ENCODE data around the gene SMPD4. TPM values are rescaled to one million over a fixed set of nuclear protein-coding genes. Genes with fewer than 3 reads are reported as not detected.
"Not testable (repeated sequence)": the region's sequence is repeated elsewhere in the genome, so short reads cannot be mapped to it uniquely, and the experiment has no call there.

Gene SMPD4
- total and polyA plus RNA-seq, 2 of the 13 experiments (the other 11 are each of a cell fraction or from before 2014, with no cell fraction given), result 63.2 to 70.5 TPM

- TF ChIP-seq NR2F6 (IDR thresholded peaks at IDR 0.05), result not testable (repeated sequence)
- TF ChIP-seq NR2F6 (CRISPR knock-in tag; IDR thresholded peaks at IDR 0.05) (0 out of 2 replicates have a peak, but pooled peaks have one; percentile 15), POGK (CRISPR knock-in tag; conservative IDR thresholded peaks at IDR 0.05) (peak; percentile 85)
Measured at GRCh38 chr2:130202518-130202917, 21.1 kb upstream of the SMPD4 start (continued).

- FAIRE-seq (no peak), DNase-seq (ENCODE audit: low spot score) (no peak), ATAC-seq (no peak)
- Histone ChIP-seq H3K4me2 (ENCODE audit: low read depth, low read length) (no peak within 1 kb of the TSS), H3K27ac (ENCODE audit: extremely low read length, insufficient read depth, low read length) (no peak within 1 kb of the TSS), H3K4me1 (ENCODE audit: insufficient read depth, low read length) (peaks cover 7% of the 10 kb centered on the region), H3K4me3 (replicated peaks in 1 of 3; ENCODE audit: insufficient read depth in 1 of 3, low read depth in 2 of 3, low read length in 3 of 3) (no peak within 1 kb of the TSS), H2AFZ (ENCODE audit: low read length) (no peak within 1 kb of the TSS), H3K9me3 (ENCODE audit: low read length) (no peaks in the 10 kb centered on the region), H3K27me3 (ENCODE audit: control insufficient read depth in 1 of 2, insufficient read depth in 2 of 2, low read length in 2 of 2) (no peaks in the 10 kb centered on the region), H3K36me3 (replicated peaks in 1 of 2; ENCODE audit: control insufficient read depth in 1 of 2, insufficient read depth in 2 of 2, low read length in 2 of 2) (no peaks in the 10 kb centered on the region), H3K9ac (ENCODE audit: insufficient read depth, low read depth, low read length) (no peak within 1 kb of the TSS), H4K20me1 (ENCODE audit: insufficient read depth, low read length) (no peaks in the 10 kb centered on the region), H3K79me2 (ENCODE audit: insufficient read depth, low read length) (no peaks in the 10 kb centered on the region)
- CTCF ChIA-PET (ENCODE audit: low intra/inter-chr PET ratio, low total read pairs), result no interaction called here
- WGBS (ENCODE audit: low lambda C conversion rate), result 88% methylated on average over 10 of the region's 26 CpGs
- BruUV-seq (replicated peaks), result no TSS peak
- POLR2A ChIA-PET, result no interaction called here
- in situ Hi-C loops (cut with HindIII; ENCODE audit: extremely low pct_ligation_motif_present, low pct_unique_long_range_greater_than_20kb) (loop anchor here (25.0 kb wide), 1 partner anchor 1289 kb away; the partner anchor contains the start of genes MZT2A and TUBA3D), intact Hi-C loops (cut with micrococcal nuclease; ENCODE audit: unreplicated experiment) (no loop called here)
- TF ChIP-seq SMARCE1 (IDR thresholded peaks at IDR 0.05; ENCODE audit: borderline replicate concordance) (no peak), ZC3H4 (CRISPR knock-in tag; IDR thresholded peaks at IDR 0.05; ENCODE audit: borderline replicate concordance) (no peak), MLXIP (CRISPR knock-in tag; IDR thresholded peaks at IDR 0.05; ENCODE audit: borderline replicate concordance) (no peak), ELF1 (CRISPR knock-in tag; IDR thresholded peaks at IDR 0.05) (no peak), ARID4A (CRISPR knock-in tag; IDR thresholded peaks at IDR 0.05; ENCODE audit: borderline replicate concordance) (no peak), DRAP1 (CRISPR knock-in tag; IDR thresholded peaks at IDR 0.05) (no peak), IRX3 (CRISPR knock-in tag; IDR thresholded peaks at IDR 0.05; ENCODE audit: borderline replicate concordance, low read depth) (no peak), ZNF460 (CRISPR knock-in tag; IDR thresholded peaks at IDR 0.05; ENCODE audit: borderline replicate concordance) (no peak), ZFP36 (IDR thresholded peaks at IDR 0.05; ENCODE audit: borderline replicate concordance, low read depth, low read length, partially characterized antibody) (no peak), E2F1 (CRISPR knock-in tag; IDR thresholded peaks at IDR 0.05) (no peak)
Measured at GRCh38 chr2:130198343-130198742, 16.9 kb upstream of the SMPD4 start, which contains the start of gene TUBA3E. TUBA3E (minus strand) TSS chr2:130198439; CDS start chr2:130198360, 79 bp downstream.

Measured in HepG2 (cell line).